Hepatic stellate cell (primary cell): ENCODE measurements around the gene INPP5F.
"Not testable (repeated sequence)": the region's sequence is repeated elsewhere in the genome, so short reads cannot be mapped to it uniquely, and the experiment has no call there.

Experiments used
- DNase-seq: peaks from one replicate; pipeline ENCODE4 v3.0.0; 2011; ENCODE audit warnings: low spot score

INPP5F gene

GRCh38 chr10:119747940-119748339 lies 22.1 kb downstream of the INPP5F start:
- no peak for DNase-seq

GRCh38 chr10:119748871-119749270 lies 23.0 kb downstream of the INPP5F start:
- no peak for DNase-seq

- no peak for DNase-seq
Measured at GRCh38 chr10:119749455-119749854, 23.6 kb downstream of the INPP5F start.

- DNase-seq = peak; percentile 48
Measured at GRCh38 chr10:119750391-119751230, 24.8 kb downstream of the INPP5F start.

- DNase-seq = no peak
Measured at GRCh38 chr10:119753309-119753708, 27.5 kb downstream of the INPP5F start.

GRCh38 chr10:119754085-119754484 lies 28.2 kb downstream of the INPP5F start:
- no peak for DNase-seq

GRCh38 chr10:119754936-119755335 lies 29.1 kb downstream of the INPP5F start:
- no peak for DNase-seq

- no peak for DNase-seq
Measured at GRCh38 chr10:119755446-119755845, 29.6 kb downstream of the INPP5F start.

GRCh38 chr10:119758448-119759195 lies 32.8 kb downstream of the INPP5F start:
- DNase-seq = no peak

GRCh38 chr10:119759832-119760231 lies 34.0 kb downstream of the INPP5F start:
- DNase-seq = no peak

- peak; percentile 35 for DNase-seq
Measured at GRCh38 chr10:119761106-119761505, 35.3 kb downstream of the INPP5F start.

- no peak for DNase-seq
Measured at GRCh38 chr10:119762035-119762434, 36.2 kb downstream of the INPP5F start.

- no peak for DNase-seq
Measured at GRCh38 chr10:119762805-119763798, 37.3 kb downstream of the INPP5F start.

- no peak for DNase-seq
Measured at GRCh38 chr10:119768455-119769094, 42.7 kb downstream of the INPP5F start.

- DNase-seq = peak; percentile 46
Measured at GRCh38 chr10:119769886-119770285, 44.0 kb downstream of the INPP5F start.

GRCh38 chr10:119770928-119771327 lies 45.1 kb downstream of the INPP5F start:
- no peak for DNase-seq

GRCh38 chr10:119772334-119772733 lies 46.5 kb downstream of the INPP5F start:
- no peak for DNase-seq

GRCh38 chr10:119773041-119773440 lies 47.2 kb downstream of the INPP5F start:
- DNase-seq = not testable (repeated sequence)

- DNase-seq = no peak
Measured at GRCh38 chr10:119775529-119775928, 49.7 kb downstream of the INPP5F start.

- DNase-seq = no peak
Measured at GRCh38 chr10:119776536-119776935, 50.7 kb downstream of the INPP5F start.

- DNase-seq = no peak
Measured at GRCh38 chr10:119777686-119778085, 51.8 kb downstream of the INPP5F start.
